Activated naive CD4-positive, alpha-beta T cell treated with anti-CD3 and anti-CD28 coated beads for 36 hours (primary cell): Measurements from ENCODE around the gene KAZN. TPM values are rescaled to one million over a fixed set of nuclear protein-coding genes. Genes with fewer than 3 reads are reported as not detected.

Source experiments
- CTCF ChIA-PET: fragments of 350-600 bp; sonication (Branson Sonifier 250); formaldehyde crosslinking; loops from one replicate; lab custom pipeline; 2021; ENCODE audit warnings: antibody characterized with exemption; lab: Charles Lee
- DNase-seq: peaks from one replicate; pipeline ENCODE4 v3.0.0-alpha.2; 2020
- H3K27ac Mint-ChIP-seq: one replicate; pipeline ENCODE4 v1.8.0; 2021; ENCODE audit warnings: mild to moderate bottlenecking, mixed read lengths
- H3K27me3 Mint-ChIP-seq: one replicate; pipeline ENCODE4 v1.8.0; 2021; ENCODE audit warnings: low read depth, mixed read lengths
- H3K36me3 Mint-ChIP-seq: one replicate; pipeline ENCODE4 v1.8.0; 2021; ENCODE audit warnings: low read depth, mixed read lengths
- H3K4me1 Mint-ChIP-seq: one replicate; pipeline ENCODE4 v1.8.0; 2021; ENCODE audit warnings: low read depth, mixed read lengths
- H3K4me3 Mint-ChIP-seq: one replicate; pipeline ENCODE4 v1.8.0; 2021; ENCODE audit warnings: mild to moderate bottlenecking, moderate library complexity, mixed read lengths
- H3K9me3 Mint-ChIP-seq: one replicate; pipeline ENCODE4 v1.8.0; 2021; ENCODE audit warnings: mixed read lengths
- intact Hi-C: fragments of 100-400 bp; cut with micrococcal nuclease; formaldehyde crosslinking; loops from one replicate; pipeline ENCODE4 v1.15.1; 2023
- total RNA-seq, 2 experiments: library from RNA; stranded (reverse); gene quantifications; one replicate each; pipeline ENCODE4 v1.2.3, GENCODE V29; 2021

The KAZN gene
- total RNA-seq, 2 experiments from 2014 or later = 0.55 to 0.59 TPM

GRCh38 chr1:15090373-15090772, 491.9 kb downstream of the KAZN start:
- H3K9me3 Mint-ChIP-seq = no peaks in the 10 kb centered on the region
- intact Hi-C loops = no loop called here
- no peak overlapping the region for H3K27ac Mint-ChIP-seq
- H3K4me1 Mint-ChIP-seq = peaks cover 8% of the 10 kb centered on the region
- no peaks in the 10 kb centered on the region for H3K27me3 Mint-ChIP-seq
- DNase-seq = peak; percentile 51
- CTCF ChIA-PET = interaction anchor here (1.1 to 1.2 kb wide), 2 partner anchors 10 to 61 kb away, joined by 3 to 6 read pairs; no protein-coding TSS in a partner anchor
- no peak overlapping the region for H3K4me3 Mint-ChIP-seq
- no peaks in the 10 kb centered on the region for H3K36me3 Mint-ChIP-seq

- DNase-seq = no peak
- CTCF ChIA-PET = no interaction called here
These were observed 495.6 kb downstream of the KAZN start for GRCh38 chr1:15094056-15094455.

DNA sequence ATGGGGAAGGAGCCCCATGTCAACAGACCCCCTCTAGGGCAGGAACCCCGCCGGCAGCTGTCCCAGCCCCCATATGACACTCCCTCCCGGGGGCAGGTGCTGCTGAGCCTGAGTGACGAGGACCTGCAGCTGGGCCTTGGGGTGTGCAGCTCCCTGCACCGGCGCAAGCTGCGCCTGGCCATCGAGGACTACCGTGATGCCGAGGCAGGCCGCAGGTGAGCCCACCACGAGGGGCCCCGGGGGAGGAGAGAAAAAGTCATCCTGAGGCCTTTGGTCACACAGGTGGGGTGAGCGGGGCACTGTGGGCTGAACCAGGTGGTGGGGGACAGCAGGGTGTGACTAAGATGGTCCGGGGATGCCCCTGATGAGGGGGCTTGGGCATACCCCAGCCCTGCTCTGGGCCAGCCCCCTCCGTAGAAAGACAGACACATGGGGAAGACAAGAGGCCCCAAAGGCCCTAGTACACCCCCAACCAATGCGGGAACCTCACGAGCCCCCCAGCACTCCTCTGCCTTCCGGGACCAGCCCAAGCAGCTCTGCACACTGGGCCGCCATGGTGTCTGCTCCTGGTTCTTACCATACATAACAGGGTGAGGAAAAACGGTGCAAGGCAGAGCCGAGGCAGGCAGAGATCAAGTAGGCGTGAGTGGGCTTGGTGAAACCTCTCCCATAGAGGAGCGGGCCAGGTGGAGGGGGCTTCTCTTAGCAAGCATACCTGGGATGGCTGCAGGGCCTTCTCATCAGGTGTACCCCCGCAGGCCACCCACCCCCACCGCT, 496.4 kb downstream of the KAZN start:
- H3K27me3 Mint-ChIP-seq = peaks cover 9% of the 10 kb centered on the region
- no peaks in the 10 kb centered on the region for H3K9me3 Mint-ChIP-seq
- CTCF ChIA-PET = interaction anchor here (0.5 kb wide), 1 partner anchor 57 kb away, joined by 3 read pairs; no protein-coding TSS in a partner anchor
- H3K4me1 Mint-ChIP-seq = peaks cover 6% of the 10 kb centered on the region
- H3K4me3 Mint-ChIP-seq = no peak overlapping the region
- no peak for DNase-seq
- no peaks in the 10 kb centered on the region for H3K36me3 Mint-ChIP-seq
- H3K27ac Mint-ChIP-seq = no peak overlapping the region
- intact Hi-C loops = no loop called here

More at GRCh38 chr1:15094056-15094455, 495.6 kb downstream of the KAZN start:
- Mint-ChIP-seq H3K36me3 (no peaks in the 10 kb centered on the region), H3K27me3 (peaks cover 2% of the 10 kb centered on the region), H3K4me3 (no peak overlapping the region), H3K4me1 (peaks cover 8% of the 10 kb centered on the region), H3K9me3 (no peaks in the 10 kb centered on the region), H3K27ac (no peak overlapping the region)
- intact Hi-C loops = no loop called here

DNA sequence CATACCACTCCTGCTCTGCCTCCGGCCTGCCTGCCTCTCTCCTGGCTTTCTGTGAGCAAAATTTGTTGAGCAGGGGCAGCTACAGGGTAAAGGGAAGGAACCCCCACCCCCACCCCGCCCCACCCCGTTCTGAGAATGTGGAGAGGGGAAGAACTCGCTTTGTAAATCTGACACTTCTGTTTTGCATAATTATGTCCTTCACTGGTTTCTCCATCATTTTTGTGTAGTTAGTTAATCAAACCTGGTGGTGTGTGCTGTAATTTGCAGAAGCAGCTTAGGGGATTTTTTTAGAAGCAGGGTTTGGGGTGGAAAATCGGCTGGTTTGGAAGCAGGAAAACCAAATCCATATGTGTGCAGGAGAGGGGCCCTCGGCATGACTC, 497.0 kb downstream of the KAZN start:
- CTCF ChIA-PET = no interaction called here
- intact Hi-C loops = no loop called here
- peaks cover 13% of the 10 kb centered on the region for H3K27me3 Mint-ChIP-seq

GRCh38 chr1:15096293-15096692, 497.8 kb downstream of the KAZN start:
- no peak overlapping the region for H3K27ac Mint-ChIP-seq
- H3K4me3 Mint-ChIP-seq = no peak overlapping the region
- CTCF ChIA-PET = no interaction called here
- DNase-seq = no peak
- intact Hi-C loops = no loop called here
- H3K9me3 Mint-ChIP-seq = no peaks in the 10 kb centered on the region
- peaks cover 19% of the 10 kb centered on the region for H3K27me3 Mint-ChIP-seq
- H3K36me3 Mint-ChIP-seq = no peaks in the 10 kb centered on the region
- peaks cover 4% of the 10 kb centered on the region for H3K4me1 Mint-ChIP-seq

More for the DNA sequence above, 497.0 kb downstream of the KAZN start:
- no peak for DNase-seq
- Mint-ChIP-seq H3K36me3 (no peaks in the 10 kb centered on the region), H3K4me1 (peaks cover 5% of the 10 kb centered on the region), H3K27ac (no peak overlapping the region), H3K4me3 (no peak overlapping the region), H3K9me3 (no peaks in the 10 kb centered on the region)

- CTCF ChIA-PET = interaction anchor here (0.7 to 1.5 kb wide), 4 partner anchors 25 to 36 kb away, joined by 3 to 8 read pairs (median 4); no protein-coding TSS in a partner anchor
- Mint-ChIP-seq H3K27ac (no peak overlapping the region), H3K36me3 (no peaks in the 10 kb centered on the region), H3K4me1 (peaks cover 4% of the 10 kb centered on the region), H3K9me3 (no peaks in the 10 kb centered on the region), H3K4me3 (no peak overlapping the region), H3K27me3 (peaks cover 25% of the 10 kb centered on the region)
- intact Hi-C loops = no loop called here
- DNase-seq = no peak
These were observed 500.0 kb downstream of the KAZN start for GRCh38 chr1:15098176-15099125.

GRCh38 chr1:15099441-15100120, 501.1 kb downstream of the KAZN start:
- H3K4me1 Mint-ChIP-seq = peaks cover 4% of the 10 kb centered on the region
- H3K9me3 Mint-ChIP-seq = no peaks in the 10 kb centered on the region
- no peaks in the 10 kb centered on the region for H3K36me3 Mint-ChIP-seq
- no peak overlapping the region for H3K4me3 Mint-ChIP-seq
- H3K27ac Mint-ChIP-seq = no peak overlapping the region
- CTCF ChIA-PET = interaction anchor here (0.7 to 1.5 kb wide), 4 partner anchors 10 to 37 kb away, joined by 3 to 8 read pairs (median 4); no protein-coding TSS in a partner anchor
- no peak for DNase-seq
- peaks cover 25% of the 10 kb centered on the region for H3K27me3 Mint-ChIP-seq
- intact Hi-C loops = loop anchor here (2.0 to 5.0 kb wide), 2 partner anchors 61 to 322 kb away; no protein-coding TSS in a partner anchor

DNA sequence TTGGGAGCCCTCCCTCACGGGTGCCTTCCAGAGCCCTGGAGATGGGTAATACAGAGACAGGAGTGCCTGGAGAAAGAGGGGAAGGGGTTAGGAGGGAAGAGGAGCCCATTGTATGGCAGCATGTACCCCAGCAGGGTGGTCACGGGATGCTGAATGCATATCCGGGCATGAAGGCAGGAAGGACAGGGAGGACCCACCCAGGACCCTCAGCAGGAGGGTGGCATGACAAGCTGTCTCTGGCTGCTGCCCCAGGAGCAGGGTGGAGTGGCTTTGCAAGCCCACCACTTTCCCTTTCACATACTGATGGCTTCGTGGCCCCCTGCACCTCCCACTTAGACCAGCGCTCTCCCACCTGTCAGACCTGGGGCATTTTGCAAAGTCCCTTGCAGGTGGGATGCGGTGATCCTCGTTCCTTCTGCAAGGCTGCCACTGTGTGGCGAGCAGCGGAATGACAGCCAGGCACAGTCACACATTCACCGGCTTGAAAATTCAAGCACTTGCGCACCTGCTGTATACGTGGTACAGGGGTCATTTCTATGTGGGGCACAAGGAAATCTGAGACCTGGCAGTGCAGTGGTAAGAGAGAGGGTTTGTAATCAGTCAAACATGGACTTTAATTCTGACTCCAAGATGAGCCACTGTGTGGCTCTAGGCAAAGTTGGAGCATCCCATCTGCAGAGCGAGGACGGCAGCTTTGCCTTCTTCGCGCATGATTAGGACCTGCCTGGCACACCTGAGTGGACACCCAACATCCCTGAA, 501.8 kb downstream of the KAZN start:
- CTCF ChIA-PET = interaction anchor here (0.7 to 1.5 kb wide), 3 partner anchors 11 to 38 kb away, joined by 3 to 8 read pairs (median 4); no protein-coding TSS in a partner anchor
- Mint-ChIP-seq H3K27ac (no peak overlapping the region), H3K4me1 (peaks cover 4% of the 10 kb centered on the region), H3K36me3 (no peaks in the 10 kb centered on the region), H3K27me3 (peaks cover 25% of the 10 kb centered on the region), H3K4me3 (no peak overlapping the region), H3K9me3 (no peaks in the 10 kb centered on the region)
- DNase-seq = peak; percentile 71
- intact Hi-C loops = loop anchor here (2.0 to 5.0 kb wide), 2 partner anchors 61 to 323 kb away; no protein-coding TSS in a partner anchor

DNA sequence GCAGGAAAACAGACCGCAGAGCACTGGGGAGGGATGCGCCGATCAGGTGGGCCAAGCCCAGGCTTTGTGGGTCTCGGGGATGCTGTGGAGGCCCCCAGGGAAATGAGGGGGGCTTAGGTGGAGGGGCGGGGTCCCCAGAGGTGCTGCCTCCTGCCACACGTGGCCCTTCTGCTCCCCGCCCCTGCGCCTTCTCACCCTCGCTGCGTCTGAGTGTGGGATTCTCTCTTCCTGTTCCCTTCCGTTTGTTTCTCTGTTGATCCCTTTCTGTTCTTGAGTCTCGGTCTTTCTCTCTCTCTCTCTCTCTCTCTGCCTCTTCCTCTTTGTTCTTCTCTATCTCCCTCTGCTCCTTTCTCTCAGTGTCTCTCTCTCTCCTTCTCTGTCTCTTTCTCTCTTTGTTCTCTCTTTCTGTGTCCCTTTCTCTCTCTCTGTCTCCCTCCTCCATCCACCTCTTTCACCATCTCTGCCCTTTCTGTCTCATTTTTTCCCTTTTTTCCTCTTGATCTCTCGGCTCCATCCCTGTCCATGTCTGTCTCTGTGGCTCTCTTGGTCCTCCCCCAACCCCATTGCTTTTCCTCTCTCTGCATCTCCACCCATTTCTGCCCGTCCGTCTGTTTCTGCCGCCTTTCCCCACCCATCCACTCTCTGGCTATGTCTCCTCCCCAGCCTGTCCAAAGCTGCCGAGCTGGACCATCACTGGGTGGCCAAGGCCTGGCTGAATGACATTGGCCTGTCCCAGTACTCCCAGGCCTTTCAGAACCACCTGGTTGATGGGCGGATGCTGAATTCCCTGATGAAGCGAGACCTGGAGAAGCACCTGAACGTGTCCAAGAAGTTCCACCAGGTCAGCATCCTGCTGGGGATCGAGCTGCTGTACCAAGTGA, 502.6 kb downstream of the KAZN start:
- intact Hi-C loops = loop anchor here (2.0 to 5.0 kb wide), 2 partner anchors 62 to 324 kb away; no protein-coding TSS in a partner anchor
- Mint-ChIP-seq H3K4me3 (no peak overlapping the region), H3K9me3 (no peaks in the 10 kb centered on the region), H3K4me1 (peaks cover 4% of the 10 kb centered on the region), H3K36me3 (no peaks in the 10 kb centered on the region), H3K27me3 (peaks cover 27% of the 10 kb centered on the region), H3K27ac (no peak overlapping the region)
- no peak for DNase-seq
- CTCF ChIA-PET = interaction anchor here (0.9 to 1.1 kb wide), 2 partner anchors 22 to 38 kb away, joined by 3 read pairs; no protein-coding TSS in a partner anchor

DNA sequence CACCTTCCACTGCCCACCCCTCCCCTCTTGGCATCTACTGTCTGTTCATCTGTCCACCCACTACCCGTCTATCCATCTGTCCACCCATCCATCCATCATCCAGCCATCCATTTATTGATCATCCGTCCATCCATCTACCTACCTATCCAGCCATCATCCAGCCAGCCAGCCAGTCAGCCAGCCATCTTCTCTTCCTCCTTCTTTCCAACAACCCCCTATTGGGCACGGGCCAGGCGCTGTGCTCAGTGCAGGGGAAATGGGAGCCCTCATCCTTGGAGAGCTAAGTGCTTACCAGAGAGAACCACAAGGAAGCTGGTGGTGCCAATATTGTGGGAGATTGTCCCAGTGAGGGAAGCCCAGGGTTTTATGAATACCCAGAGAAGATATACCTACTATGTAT, 503.3 kb downstream of the KAZN start:
- H3K27ac Mint-ChIP-seq = no peak overlapping the region
- no peaks in the 10 kb centered on the region for H3K9me3 Mint-ChIP-seq
- intact Hi-C loops = loop anchor here (2.0 to 5.0 kb wide), 2 partner anchors 63 to 324 kb away; no protein-coding TSS in a partner anchor
- no peak for DNase-seq
- no peaks in the 10 kb centered on the region for H3K36me3 Mint-ChIP-seq
- CTCF ChIA-PET = interaction anchor here (0.9 to 1.1 kb wide), 2 partner anchors 21 to 39 kb away, joined by 3 read pairs; no protein-coding TSS in a partner anchor
- H3K4me1 Mint-ChIP-seq = peaks cover 4% of the 10 kb centered on the region
- H3K27me3 Mint-ChIP-seq = peaks cover 29% of the 10 kb centered on the region
- H3K4me3 Mint-ChIP-seq = no peak overlapping the region
